ENCODE measurements around the gene ROBO1.

The ROBO1 gene

DNA sequence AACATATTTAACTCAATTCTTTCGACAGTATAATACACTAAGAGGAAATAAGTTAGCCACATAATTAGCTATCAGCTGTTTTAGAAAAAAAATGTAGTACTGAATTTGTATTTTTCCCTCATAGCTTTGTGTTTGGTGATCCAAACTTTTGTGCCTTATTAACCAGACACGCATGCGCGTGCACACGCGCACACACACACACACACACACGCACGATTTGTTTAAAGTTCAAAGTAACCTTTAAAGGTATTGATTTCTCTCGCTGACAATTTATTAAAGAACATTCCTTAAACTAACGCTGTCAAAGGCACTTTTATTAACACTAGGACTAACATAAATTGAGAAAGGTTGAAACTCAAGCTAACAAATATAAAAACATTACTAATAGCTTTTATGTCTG, 198.9 kb downstream of the ROBO1 start:
- no peaks in the 10 kb centered on the region for H3K36me3 Mint-ChIP-seq (ENCODE audit: insufficient read depth)
- no peak for ATAC-seq (replicated peaks)

DNA sequence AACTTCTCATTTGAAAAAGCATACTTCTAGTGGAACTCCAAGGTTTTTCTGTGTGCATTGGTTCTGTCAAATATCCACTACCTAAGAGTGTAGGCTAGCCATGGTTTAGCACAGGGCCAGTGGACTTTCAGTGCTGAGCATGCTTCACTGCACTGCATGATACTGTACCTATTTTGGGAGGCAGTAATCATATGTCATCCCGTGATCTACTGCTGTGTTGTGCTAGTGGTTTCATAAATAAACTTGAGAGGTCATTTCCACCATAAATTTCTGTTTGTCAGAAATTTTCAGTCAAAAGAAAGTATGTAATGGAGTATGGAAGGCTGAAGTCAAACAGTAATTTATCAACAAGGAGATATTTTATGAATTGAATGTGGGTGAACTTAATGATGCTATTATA, 203.6 kb downstream of the ROBO1 start:
- H3K27ac Mint-ChIP-seq: no peak overlapping the region
- H3K27me3 Mint-ChIP-seq: no peaks in the 10 kb centered on the region
- no peak overlapping the region for H3K4me3 Mint-ChIP-seq
- no peak for DNase-seq
- H3K4me1 Mint-ChIP-seq (ENCODE audit: low read depth in 2 of 2): no peaks in the 10 kb centered on the region
- no peaks in the 10 kb centered on the region for H3K36me3 Mint-ChIP-seq (ENCODE audit: insufficient read depth)
- peaks cover 6 to 12% of the 10 kb centered on the region in 2 donors for H3K9me3 Mint-ChIP-seq
- ATAC-seq (replicated peaks): no peak

More for the DNA sequence above, 198.9 kb downstream of the ROBO1 start:
- peaks cover 4 to 6% of the 10 kb centered on the region in 2 donors for H3K9me3 Mint-ChIP-seq
- H3K27me3 Mint-ChIP-seq: no peaks in the 10 kb centered on the region
- DNase-seq: no peak
- H3K4me3 Mint-ChIP-seq: no peak overlapping the region
- H3K4me1 Mint-ChIP-seq (ENCODE audit: low read depth in 2 of 2): no peaks in the 10 kb centered on the region
- H3K27ac Mint-ChIP-seq: no peak overlapping the region

DNA sequence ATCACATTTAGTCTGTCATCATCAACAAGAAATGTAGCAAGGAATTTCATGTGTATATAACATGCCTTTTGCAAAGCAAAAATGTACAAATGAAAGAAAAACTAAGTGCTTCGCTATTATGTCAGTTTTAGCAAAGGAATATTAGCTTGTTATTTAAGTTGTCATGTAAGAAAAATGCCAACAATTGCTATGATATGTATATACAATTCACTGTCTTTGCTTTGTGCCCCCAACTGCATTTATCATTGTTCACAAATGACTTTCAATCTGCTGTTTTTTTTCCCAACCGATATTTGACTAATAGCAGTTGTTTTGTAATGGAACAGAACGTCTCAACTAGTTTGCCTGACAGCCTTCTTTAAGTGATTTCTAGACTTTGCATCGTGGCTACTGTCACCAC, 207.1 kb downstream of the ROBO1 start:
- H3K36me3 Mint-ChIP-seq (ENCODE audit: insufficient read depth): no peaks in the 10 kb centered on the region
- no peak overlapping the region for H3K4me3 Mint-ChIP-seq
- ATAC-seq (replicated peaks): no peak
- no peak overlapping the region for H3K27ac Mint-ChIP-seq
- H3K9me3 Mint-ChIP-seq: peaks cover 7 to 10% of the 10 kb centered on the region in 2 donors
- no peaks in the 10 kb centered on the region for H3K4me1 Mint-ChIP-seq (ENCODE audit: low read depth in 2 of 2)
- no peaks in the 10 kb centered on the region for H3K27me3 Mint-ChIP-seq
- no peak for DNase-seq

GRCh38 chr3:79558943-79559342, 208.9 kb downstream of the ROBO1 start:
- Mint-ChIP-seq H3K27ac (no peak overlapping the region), H3K4me3 (no peak overlapping the region), H3K27me3 (no peaks in the 10 kb centered on the region), H3K9me3 (peaks cover 9 to 16% of the 10 kb centered on the region in 2 donors), H3K4me1 (ENCODE audit: low read depth in 2 of 2) (no peaks in the 10 kb centered on the region), H3K36me3 (ENCODE audit: insufficient read depth) (no peaks in the 10 kb centered on the region)
- no peak for DNase-seq
- no peak for ATAC-seq (replicated peaks)

DNA sequence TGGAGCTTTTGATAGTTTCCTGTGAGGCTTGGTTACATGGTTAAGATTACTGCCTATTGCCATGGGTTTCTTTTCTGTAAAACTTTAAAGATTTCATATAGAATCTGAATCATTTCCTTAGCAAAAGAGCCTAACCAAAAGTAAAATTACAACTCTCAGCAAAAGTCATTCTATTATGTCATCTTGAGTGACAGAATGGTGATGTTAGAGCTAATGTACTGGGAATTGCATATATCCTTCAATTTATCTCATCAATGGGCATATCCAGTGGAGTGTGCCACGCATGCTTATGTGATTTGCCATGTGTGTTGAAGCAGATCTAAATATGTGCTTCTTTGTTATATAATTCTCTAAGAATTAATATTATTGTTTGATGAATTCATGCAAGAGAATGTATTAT, 212.1 kb downstream of the ROBO1 start:
- H3K4me3 Mint-ChIP-seq: no peak overlapping the region
- no peaks in the 10 kb centered on the region for H3K4me1 Mint-ChIP-seq (ENCODE audit: low read depth in 2 of 2)
- no peak overlapping the region for H3K27ac Mint-ChIP-seq
- H3K36me3 Mint-ChIP-seq (ENCODE audit: insufficient read depth): no peaks in the 10 kb centered on the region
- DNase-seq: no peak
- no peaks in the 10 kb centered on the region for H3K27me3 Mint-ChIP-seq
- ATAC-seq (replicated peaks): no peak
- peaks cover 2 to 16% of the 10 kb centered on the region in 2 donors for H3K9me3 Mint-ChIP-seq

- DNase-seq (no peak), ATAC-seq (replicated peaks) (no peak)
- no peaks in the 10 kb centered on the region for H3K27me3 Mint-ChIP-seq
- no peak overlapping the region for H3K27ac Mint-ChIP-seq
- no peaks in the 10 kb centered on the region for H3K4me1 Mint-ChIP-seq (ENCODE audit: low read depth in 2 of 2)
- H3K36me3 Mint-ChIP-seq (ENCODE audit: insufficient read depth): no peaks in the 10 kb centered on the region
- H3K4me3 Mint-ChIP-seq: no peak overlapping the region
- H3K9me3 Mint-ChIP-seq: peaks cover 0 to 9% of the 10 kb centered on the region in 2 donors
Observed at GRCh38 chr3:79551997-79552396, 215.8 kb downstream of the ROBO1 start.

DNA sequence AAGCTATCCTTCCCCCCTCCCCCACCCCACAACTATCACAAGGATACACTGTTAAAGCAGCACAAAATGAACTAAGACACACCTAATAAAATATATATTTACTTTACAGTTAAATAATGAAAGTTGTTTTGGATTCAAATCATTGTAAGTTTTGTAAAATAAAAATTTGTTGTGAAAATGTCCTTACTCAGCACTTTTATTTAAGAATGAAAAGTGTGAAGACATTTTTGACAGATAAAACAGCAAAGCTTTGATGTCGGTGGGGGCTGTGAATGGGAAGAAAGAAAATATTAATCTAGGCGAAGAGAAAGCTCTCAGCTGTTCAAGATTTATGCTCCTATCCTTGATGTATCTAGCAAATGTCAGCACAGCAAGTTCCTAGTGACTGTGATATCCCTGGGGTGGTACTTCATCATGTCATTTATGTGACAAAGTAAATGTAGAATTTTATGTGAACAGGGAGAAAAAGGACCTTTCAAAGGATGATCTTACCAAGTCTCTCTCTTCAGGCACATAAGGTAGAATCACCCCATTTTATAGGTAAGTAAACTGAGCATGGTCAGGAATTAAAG, 216.4 kb downstream of the ROBO1 start:
- DNase-seq (no peak), ATAC-seq (replicated peaks) (no peak)
- Mint-ChIP-seq H3K27me3 (no peaks in the 10 kb centered on the region), H3K9me3 (peaks cover 0 to 9% of the 10 kb centered on the region in 2 donors), H3K36me3 (ENCODE audit: insufficient read depth) (no peaks in the 10 kb centered on the region), H3K4me1 (ENCODE audit: low read depth in 2 of 2) (no peaks in the 10 kb centered on the region), H3K4me3 (no peak overlapping the region), H3K27ac (no peak overlapping the region)

DNA sequence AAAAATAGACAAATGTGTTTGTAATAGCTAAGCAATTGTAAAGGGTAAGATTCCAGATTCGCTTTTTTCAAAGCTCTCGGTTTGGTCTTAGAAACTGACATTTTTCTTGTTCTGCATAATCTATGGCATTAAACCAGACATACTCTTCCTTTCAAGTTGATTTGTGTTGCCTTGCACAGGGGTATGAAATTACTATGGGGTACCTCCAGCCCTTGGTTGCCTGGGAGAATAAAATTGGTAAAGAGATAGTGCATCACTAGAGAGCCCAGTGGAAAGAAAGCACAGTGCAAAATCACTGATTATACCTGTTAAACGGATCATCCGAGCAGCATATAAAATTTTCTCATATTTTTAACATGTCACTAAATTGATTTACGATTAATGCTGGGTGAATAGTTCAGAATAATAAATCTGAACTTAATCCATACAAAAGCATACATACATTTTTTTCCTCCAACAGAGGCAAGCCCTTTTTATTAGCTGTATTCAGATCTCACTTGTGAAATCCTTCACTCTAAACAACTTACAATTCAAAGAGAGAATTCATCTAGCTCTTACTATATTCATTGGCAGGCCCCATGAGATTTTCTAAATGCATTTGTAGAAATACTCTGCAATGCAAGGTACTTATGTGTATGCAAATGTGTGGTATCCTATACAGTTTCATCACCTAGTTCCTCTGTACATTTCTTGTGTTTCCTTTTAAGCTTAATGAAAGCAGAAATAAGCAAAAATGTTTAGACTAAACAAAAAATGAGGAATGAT, 224.4 kb downstream of the ROBO1 start:
- no peaks in the 10 kb centered on the region for H3K36me3 Mint-ChIP-seq (ENCODE audit: insufficient read depth)

DNA sequence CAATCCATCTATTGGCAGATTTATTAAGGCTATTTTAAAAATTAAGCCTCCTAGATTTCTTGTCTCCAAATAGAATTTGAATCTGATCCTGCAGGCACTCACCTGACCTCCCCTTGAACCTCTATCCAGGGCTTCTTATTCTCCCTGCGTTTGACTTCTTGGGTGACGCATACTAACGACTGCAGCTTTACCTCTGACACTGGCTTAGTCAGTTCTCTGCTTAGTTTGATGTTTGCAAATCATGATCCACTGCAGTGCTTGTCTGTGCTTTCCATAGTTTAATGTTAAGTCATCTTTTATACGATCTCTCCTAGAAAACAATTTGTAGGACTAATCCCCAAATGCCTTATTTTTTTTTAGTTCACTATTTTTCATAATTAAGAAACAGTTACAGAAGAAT, 233.1 kb downstream of the ROBO1 start:
- ATAC-seq (replicated peaks) (no peak), DNase-seq (no peak)
- peaks cover 16 to 37% of the 10 kb centered on the region in 2 donors for H3K9me3 Mint-ChIP-seq
- no peaks in the 10 kb centered on the region for H3K4me1 Mint-ChIP-seq (ENCODE audit: low read depth in 2 of 2)
- H3K27me3 Mint-ChIP-seq: no peaks in the 10 kb centered on the region
- H3K4me3 Mint-ChIP-seq: no peak overlapping the region
- H3K36me3 Mint-ChIP-seq (ENCODE audit: insufficient read depth): no peaks in the 10 kb centered on the region
- no peak overlapping the region for H3K27ac Mint-ChIP-seq

More for the DNA sequence above, 224.4 kb downstream of the ROBO1 start:
- no peaks in the 10 kb centered on the region for H3K27me3 Mint-ChIP-seq
- no peaks in the 10 kb centered on the region for H3K9me3 Mint-ChIP-seq
- H3K4me1 Mint-ChIP-seq (ENCODE audit: low read depth in 2 of 2): no peaks in the 10 kb centered on the region
- H3K27ac Mint-ChIP-seq: no peak overlapping the region
- ATAC-seq (replicated peaks) (no peak), DNase-seq (no peak)
- H3K4me3 Mint-ChIP-seq: no peak overlapping the region

DNA sequence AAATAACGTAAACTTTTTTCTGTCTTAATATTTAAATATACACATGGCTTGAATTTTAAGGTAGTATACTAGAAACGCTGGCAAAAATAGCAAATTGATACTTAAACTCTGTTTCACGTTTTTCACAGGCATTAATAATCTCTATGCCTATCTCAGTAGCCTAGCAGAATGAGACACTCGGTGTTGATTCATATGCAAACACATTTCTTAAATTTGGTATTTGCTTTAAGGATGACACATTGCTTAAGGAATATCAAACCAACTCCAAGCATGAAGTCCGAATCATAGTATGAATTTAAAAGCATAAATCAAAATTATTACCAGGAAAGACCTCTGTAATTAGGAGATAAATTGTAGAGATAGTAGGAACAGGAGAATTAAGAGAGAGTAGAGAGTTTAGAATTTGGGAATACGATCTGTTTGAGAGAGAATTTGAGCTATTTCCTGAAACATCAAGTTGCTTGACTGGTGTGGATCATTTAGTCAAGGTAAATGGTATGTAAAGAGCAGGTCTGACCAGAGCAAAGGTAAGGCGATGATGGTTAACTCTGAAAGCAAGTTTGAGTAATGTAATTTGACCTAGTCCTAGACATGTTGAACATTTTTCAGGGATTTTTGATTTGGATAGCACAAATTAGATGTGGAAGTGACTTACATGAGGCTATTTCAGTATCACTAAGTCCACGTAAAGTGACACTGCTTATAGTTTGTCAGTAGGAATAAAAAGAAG, 236.1 kb downstream of the ROBO1 start:
- Mint-ChIP-seq H3K27me3 (no peaks in the 10 kb centered on the region), H3K36me3 (ENCODE audit: insufficient read depth) (no peaks in the 10 kb centered on the region), H3K4me3 (no peak overlapping the region), H3K4me1 (ENCODE audit: low read depth in 2 of 2) (no peaks in the 10 kb centered on the region), H3K9me3 (peaks cover 18 to 37% of the 10 kb centered on the region in 2 donors), H3K27ac (no peak overlapping the region)
- ATAC-seq (replicated peaks) (no peak), DNase-seq (no peak)

- no peak for DNase-seq
- H3K27me3 Mint-ChIP-seq: no peaks in the 10 kb centered on the region
Observed at GRCh38 chr3:79521221-79521848, 246.5 kb downstream of the ROBO1 start.

GRCh38 chr3:79517766-79518413, 249.9 kb downstream of the ROBO1 start:
- ATAC-seq (replicated peaks) (no peak), DNase-seq (no peak)
- Mint-ChIP-seq H3K36me3 (ENCODE audit: insufficient read depth) (no peaks in the 10 kb centered on the region), H3K9me3 (peaks cover 5 to 8% of the 10 kb centered on the region in 2 donors), H3K27ac (no peak overlapping the region), H3K27me3 (no peaks in the 10 kb centered on the region), H3K4me3 (no peak overlapping the region), H3K4me1 (ENCODE audit: low read depth in 2 of 2) (no peaks in the 10 kb centered on the region)

More at GRCh38 chr3:79521221-79521848, 246.5 kb downstream of the ROBO1 start:
- Mint-ChIP-seq H3K36me3 (ENCODE audit: insufficient read depth) (no peaks in the 10 kb centered on the region), H3K9me3 (peaks cover 6 to 8% of the 10 kb centered on the region in 2 donors), H3K4me3 (no peak overlapping the region), H3K4me1 (ENCODE audit: low read depth in 2 of 2) (no peaks in the 10 kb centered on the region), H3K27ac (no peak overlapping the region)
- no peak for ATAC-seq (replicated peaks)

GRCh38 chr3:79516795-79517194, 251.0 kb downstream of the ROBO1 start:
- H3K4me1 Mint-ChIP-seq (ENCODE audit: low read depth in 2 of 2): no peaks in the 10 kb centered on the region
- ATAC-seq (replicated peaks) (no peak), DNase-seq (no peak)
- no peak overlapping the region for H3K4me3 Mint-ChIP-seq
- H3K36me3 Mint-ChIP-seq (ENCODE audit: insufficient read depth): no peaks in the 10 kb centered on the region
- no peaks in the 10 kb centered on the region for H3K27me3 Mint-ChIP-seq
- no peak overlapping the region for H3K27ac Mint-ChIP-seq
- H3K9me3 Mint-ChIP-seq: peaks cover 5 to 8% of the 10 kb centered on the region in 2 donors
